H9 (cell line): ENCODE measurements around the gene ADAMTS2. TPM values are rescaled to one million over a fixed set of nuclear protein-coding genes. Genes with fewer than 3 reads are reported as not detected.

ENCODE experiments used
- DNase-seq: peaks from one replicate; pipeline ENCODE4 v3.0.0-alpha.2; 2017
- H2AFZ ChIP-seq: one replicate; pipeline ENCODE4 v1.6.1; 2013; ENCODE audit warnings: mild to moderate bottlenecking, low read length, control low read depth, moderate library complexity
- H2AK5ac ChIP-seq: 2 replicates; pipeline ENCODE4 v1.6.1; 2013; ENCODE audit warnings: low read length, control low read depth, mixed read lengths; ENCODE audit not compliant: insufficient read length
- H2BK120ac ChIP-seq: one replicate; pipeline ENCODE4 v1.6.1; 2013; ENCODE audit warnings: low read depth, mild to moderate bottlenecking, low read length, control low read depth, inconsistent platforms; ENCODE audit not compliant: poor library complexity, severe bottlenecking
- H2BK12ac ChIP-seq: 2 replicates; pipeline ENCODE4 v1.6.1; 2013; ENCODE audit warnings: low read length, control low read depth, mixed read lengths, low read depth; ENCODE audit not compliant: insufficient read length
- H2BK15ac ChIP-seq: 2 replicates; pipeline ENCODE4 v1.6.1; 2013; ENCODE audit warnings: low read depth, low read length, control low read depth
- H2BK20ac ChIP-seq: one replicate; pipeline ENCODE4 v1.6.1; 2013; ENCODE audit warnings: low read depth, mild to moderate bottlenecking, low read length, control low read depth, inconsistent platforms; ENCODE audit not compliant: poor library complexity, severe bottlenecking
- H2BK5ac ChIP-seq: 2 replicates; pipeline ENCODE4 v1.6.1; 2013; ENCODE audit warnings: low read length, control low read depth, mixed read lengths; ENCODE audit not compliant: insufficient read length
- H3K14ac ChIP-seq: 2 replicates; pipeline ENCODE4 v1.6.1; 2013; ENCODE audit warnings: low read length, control low read depth; ENCODE audit not compliant: insufficient read depth
- H3K18ac ChIP-seq: 2 replicates; pipeline ENCODE4 v1.6.1; 2013; ENCODE audit warnings: low read depth, mild to moderate bottlenecking, mixed read lengths, low read length, control low read depth; ENCODE audit not compliant: insufficient read length
- H3K23ac ChIP-seq: 2 replicates; pipeline ENCODE4 v1.6.1; 2013; ENCODE audit warnings: low read length, control low read depth, mixed read lengths, low read depth; ENCODE audit not compliant: insufficient read length
- H3K23me2 ChIP-seq: 2 replicates; pipeline ENCODE4 v1.6.1; 2013; ENCODE audit warnings: low read depth, mild to moderate bottlenecking, mixed read lengths, low read length, control low read depth; ENCODE audit not compliant: insufficient read length, poor library complexity, severe bottlenecking
- H3K27ac ChIP-seq: 2 replicates; pipeline ENCODE4 v1.5.1; 2013; ENCODE audit warnings: low read length, control low read depth, mixed read lengths, low read depth; ENCODE audit not compliant: insufficient read length
- H3K27me3 ChIP-seq: 2 replicates; pipeline ENCODE4 v1.6.1; 2013; ENCODE audit warnings: low read length, control low read depth, inconsistent platforms; ENCODE audit not compliant: insufficient read depth
- H3K4ac ChIP-seq: 2 replicates; pipeline ENCODE4 v1.6.1; 2013; ENCODE audit warnings: low read depth, mild to moderate bottlenecking, control low read depth, inconsistent platforms, low read length, moderate library complexity
- H3K4me1 ChIP-seq: 2 replicates; pipeline ENCODE4 v1.6.1; 2013; ENCODE audit warnings: low read length, control low read depth, inconsistent platforms; ENCODE audit not compliant: insufficient read depth
- H3K4me2 ChIP-seq: 2 replicates; pipeline ENCODE4 v1.6.1; 2013; ENCODE audit warnings: low read length, control low read depth, mixed read lengths; ENCODE audit not compliant: insufficient read length, insufficient read depth
- H3K56ac ChIP-seq: 2 replicates; pipeline ENCODE4 v1.6.1; 2013; ENCODE audit warnings: low read depth, mild to moderate bottlenecking, mixed read lengths, low read length, control low read depth; ENCODE audit not compliant: insufficient read length
- H3K79me1 ChIP-seq: 2 replicates; pipeline ENCODE4 v1.6.1; 2013; ENCODE audit warnings: low read depth, mild to moderate bottlenecking, moderate library complexity, low read length, control low read depth, inconsistent platforms; ENCODE audit not compliant: insufficient read depth, poor library complexity, severe bottlenecking
- H3K79me2 ChIP-seq: 2 replicates; pipeline ENCODE4 v1.6.1; 2013; ENCODE audit warnings: low read length, control low read depth, inconsistent platforms; ENCODE audit not compliant: insufficient read depth
- H3K9ac ChIP-seq: 2 replicates; pipeline ENCODE4 v1.6.1; 2013; ENCODE audit warnings: low read length, control low read depth, mixed read lengths; ENCODE audit not compliant: insufficient read length; ENCODE audit errors: extremely low read depth
- H3K9me3 ChIP-seq: one replicate; pipeline ENCODE4 v1.6.1; 2013; ENCODE audit warnings: low read depth, low read length, inconsistent platforms; ENCODE audit not compliant: control insufficient read depth
- H3T11ph ChIP-seq: one replicate; pipeline ENCODE4 v1.6.1; 2013; ENCODE audit warnings: mild to moderate bottlenecking, low read length, control low read depth, inconsistent platforms
- H4K20me1 ChIP-seq: one replicate; pipeline ENCODE4 v1.6.1; 2013; ENCODE audit not compliant: control insufficient read depth, insufficient read length, insufficient read depth
- H4K5ac ChIP-seq: 2 replicates; pipeline ENCODE4 v1.6.1; 2013; ENCODE audit warnings: low read depth, mild to moderate bottlenecking, mixed read lengths, low read length, control low read depth; ENCODE audit not compliant: insufficient read length
- H4K8ac ChIP-seq: replicated peaks from 2 replicates; pipeline ENCODE4 v1.6.1; 2013; ENCODE audit warnings: low read length, control low read depth, mixed read lengths, low read depth; ENCODE audit not compliant: insufficient read length
- H4K91ac ChIP-seq: 2 replicates; pipeline ENCODE4 v1.6.1; 2013; ENCODE audit warnings: low read depth, mild to moderate bottlenecking, moderate library complexity, mixed read lengths, low read length, control low read depth; ENCODE audit not compliant: insufficient read length
- H3K27ac Mint-ChIP-seq, 3 experiments: 2 replicates in 2 of 3; 3 replicates in 1 of 3; pipeline ENCODE4 v1.8.0; 2020 to 2021; ENCODE audit warnings: mixed read lengths in 3 of 3, mild to moderate bottlenecking in 1 of 3, moderate library complexity in 1 of 3
- H3K27me3 Mint-ChIP-seq: 2 replicates; pipeline ENCODE4 v1.8.0; 2021; ENCODE audit warnings: low read depth, mild to moderate bottlenecking, moderate library complexity, mixed read lengths
- H3K36me3 Mint-ChIP-seq, 3 experiments: 2 replicates in 2 of 3; 3 replicates in 1 of 3; pipeline ENCODE4 v1.8.0; 2020 to 2021; ENCODE audit warnings: low read depth in 3 of 3, mixed read lengths in 3 of 3; ENCODE audit not compliant: insufficient read depth in 1 of 3
- H3K4me1 Mint-ChIP-seq, 2 experiments: 2 replicates each; pipeline ENCODE4 v1.8.0; 2020; ENCODE audit warnings: mixed read lengths in 2 of 2
- H3K4me3 Mint-ChIP-seq, 2 experiments: 2 replicates in 1 of 2; 3 replicates in 1 of 2; pipeline ENCODE4 v1.8.0; 2020 to 2021; ENCODE audit warnings: mild to moderate bottlenecking in 2 of 2, mixed read lengths in 2 of 2, moderate library complexity in 1 of 2
- H3K9me3 Mint-ChIP-seq, 2 experiments: 2 replicates in 1 of 2; 3 replicates in 1 of 2; pipeline ENCODE4 v1.8.0; 2020; ENCODE audit warnings: mild to moderate bottlenecking in 2 of 2, mixed read lengths in 2 of 2, moderate library complexity in 1 of 2
- CTCF ChIP-seq: fragments of 200-600 bp; sonication (generic); conservative IDR thresholded peaks from 3 replicates; pipeline ENCODE4 v1.8.0; 2021; ENCODE audit warnings: antibody characterized with exemption, mild to moderate bottlenecking
- WGBS: extraction: QIAGEN DNeasy Blood & Tissue Kit; methylation state at CpG from one replicate; pipeline ENCODE4 v1.1.7; 2013; ENCODE audit warnings: missing lambda C conversion rate, low lambda C conversion rate, mixed read lengths; ENCODE audit not compliant: insufficient read length; ENCODE audit errors: extremely low coverage; 5-methylcytosine and 5-hydroxymethylcytosine counted together
- total RNA-seq: library from RNA; stranded (reverse); gene quantifications from 2 replicates; pipeline ENCODE4 v1.2.1, GENCODE V29; 2021

The ADAMTS2 gene
- total RNA-seq, 1 experiment from 2014 or later = 5.4 TPM

- Mint-ChIP-seq H3K9me3 (no peaks in the 10 kb centered on the region; a peak in 2 of 5 replicates), H3K4me3 (no peak overlapping the region), H3K4me1 (no peaks in the 10 kb centered on the region), H3K36me3 (peaks cover 0 to 4% (median 0%) of the 10 kb centered on the region in 3 experiments; a peak in 1 of 7 replicates), H3K27ac (no peak overlapping the region), H3K27me3 (peaks cover 12% of the 10 kb centered on the region)
- Histone ChIP-seq H3K23ac (no peak overlapping the region), H2AK5ac (no peak overlapping the region), H3K9ac (no peak overlapping the region), H2BK120ac (no peak overlapping the region), H2BK15ac (no peak overlapping the region), H3K4me1 (no peaks in the 10 kb centered on the region), H3K79me1 (no peaks in the 10 kb centered on the region), H2BK20ac (no peak overlapping the region), H2BK12ac (no peak overlapping the region), H4K91ac (no peak overlapping the region), H4K5ac (no peak overlapping the region), H3K18ac (no peak overlapping the region), H3K4ac (no peak overlapping the region), H3K9me3 (no peaks in the 10 kb centered on the region), H3K27me3 (no peaks in the 10 kb centered on the region), H3K4me2 (no peak overlapping the region), H3K79me2 (no peaks in the 10 kb centered on the region), H3K14ac (no peak overlapping the region), H3K23me2 (no peaks in the 10 kb centered on the region), H2AFZ (no peak overlapping the region), H4K8ac (no peak overlapping the region), H3K27ac (no peak overlapping the region), H2BK5ac (no peak overlapping the region), H3K56ac (no peak overlapping the region), H3T11ph (no peak overlapping the region), H4K20me1 (no peaks in the 10 kb centered on the region)
- TF ChIP-seq CTCF = no peak
- no CpG with 5 or more reads among the region's 10 CpGs for WGBS
- no peak for DNase-seq
Observed at GRCh38 chr5:179146277-179146676, 199.0 kb downstream of the ADAMTS2 start.
